Colonic mucosa (tissue), 4 donors: ENCODE results near the gene SLC16A6. TPM values are rescaled to one million over a fixed set of nuclear protein-coding genes. Genes with fewer than 3 reads are reported as not detected.

Experiments
- DNase-seq: peaks from one replicate; pipeline ENCODE4 v3.0.0-alpha.2; 2020
- H3K27ac ChIP-seq: fragments of 200-600 bp; one replicate; pipeline ENCODE4 v1.8.0; 2021
- H3K27me3 ChIP-seq: fragments of 200-600 bp; one replicate; pipeline ENCODE4 v1.8.0; 2021
- H3K36me3 ChIP-seq: fragments of 200-600 bp; one replicate; pipeline ENCODE4 v1.8.0; 2021
- H3K4me1 ChIP-seq: fragments of 200-600 bp; one replicate; pipeline ENCODE4 v1.8.0; 2021; ENCODE audit warnings: mild to moderate bottlenecking
- H3K4me3 ChIP-seq: fragments of 200-600 bp; one replicate; pipeline ENCODE4 v1.8.0; 2021
- H3K9ac ChIP-seq, 2 donors: one replicate each; pipeline ENCODE4 v1.7.0; 2013; ENCODE audit warnings: control low read depth in 2 of 2, low read depth in 2 of 2, low read length in 2 of 2
- H3K9me3 ChIP-seq: fragments of 200-600 bp; one replicate; pipeline ENCODE4 v1.8.0; 2021
- intact Hi-C: fragments of 100-400 bp; cut with DNase I; formaldehyde crosslinking; loops from one replicate; pipeline ENCODE4 v1.14.1; 2022
- total RNA-seq, 2 donors: library from RNA; stranded (reverse); fragmentation: NEBNext Ultra II Directional in 1 of 2; extraction: Animal tissue kit (Norgen Biotek cat#: 25700) in 1 of 2; gene quantifications; one replicate each; pipeline ENCODE4 v1.2.1, GENCODE V29; 2021
- TF ChIP-seq, protein P1 (sequence below): fragments of 200-600 bp; IDR thresholded peaks from one replicate; pipeline ENCODE4 v1.8.0; 2022; ENCODE audit warnings: antibody characterized with exemption, mild to moderate bottlenecking
- donor health status: healthy.
- donor health status: DM: no; HTN: no; CAD: no.
- donor health status: DM: no; HTN: no; CAD: no.

Gene SLC16A6
- total RNA-seq, 2 donors from 2014 or later = 0.15 to 0.19 TPM

DNA sequence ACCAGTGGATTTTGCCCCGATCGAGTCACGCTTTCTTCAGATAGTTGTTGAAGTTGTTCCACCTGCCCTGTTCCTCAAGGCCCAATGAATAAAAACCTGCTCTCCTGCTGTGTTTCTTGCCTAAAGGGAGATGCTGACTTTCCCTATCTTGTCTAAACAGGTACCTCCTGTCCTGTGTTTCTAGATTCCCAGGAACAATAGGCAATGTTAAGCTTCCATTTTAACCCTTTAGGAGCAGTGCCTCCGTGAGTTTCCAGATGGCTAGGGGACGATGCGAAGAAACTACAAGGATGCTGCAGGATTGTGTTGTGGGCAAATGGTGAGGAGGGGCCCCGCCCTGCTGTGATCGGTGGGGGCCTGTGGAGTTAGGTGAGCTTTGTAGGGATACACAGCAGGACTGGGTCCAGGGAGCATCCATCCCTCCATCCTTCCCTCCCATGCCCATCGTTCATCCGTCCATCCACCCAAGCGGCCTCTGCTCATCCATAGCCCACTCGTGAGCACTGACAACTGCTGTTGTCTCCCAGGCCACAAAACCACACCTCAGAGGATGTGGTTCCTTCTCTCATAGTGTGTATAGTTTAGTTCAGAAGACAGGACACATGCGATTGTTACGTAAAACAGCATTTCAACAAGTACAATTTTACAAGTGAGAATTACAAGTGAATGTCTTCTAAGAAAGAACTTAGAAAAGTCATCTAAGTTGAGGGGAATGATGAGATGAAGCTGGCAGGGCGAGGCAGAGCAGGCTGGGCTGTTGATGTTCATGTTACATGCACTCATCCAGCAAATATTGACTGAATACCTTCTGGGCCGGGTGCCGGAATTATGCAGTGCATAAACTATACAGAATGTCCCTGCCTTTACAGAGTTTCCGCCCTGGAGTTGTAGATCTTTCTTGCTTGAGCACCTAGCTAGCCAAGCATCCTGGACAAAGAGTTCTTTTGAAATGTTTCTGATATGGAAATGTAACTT, 5.6 kb upstream of the SLC16A6 start:
- H3K36me3 ChIP-seq = no peaks in the 10 kb centered on the region
- intact Hi-C loops = no loop called here
- peaks cover 3% of the 10 kb centered on the region for H3K4me1 ChIP-seq
- no peak overlapping the region for H3K27ac ChIP-seq
- peak; percentile 33 for DNase-seq
- no peak overlapping the region for H3K9ac ChIP-seq
- no peaks in the 10 kb centered on the region for H3K9me3 ChIP-seq
- peaks cover 26% of the 10 kb centered on the region for H3K27me3 ChIP-seq
- TF ChIP-seq, protein P1, sequence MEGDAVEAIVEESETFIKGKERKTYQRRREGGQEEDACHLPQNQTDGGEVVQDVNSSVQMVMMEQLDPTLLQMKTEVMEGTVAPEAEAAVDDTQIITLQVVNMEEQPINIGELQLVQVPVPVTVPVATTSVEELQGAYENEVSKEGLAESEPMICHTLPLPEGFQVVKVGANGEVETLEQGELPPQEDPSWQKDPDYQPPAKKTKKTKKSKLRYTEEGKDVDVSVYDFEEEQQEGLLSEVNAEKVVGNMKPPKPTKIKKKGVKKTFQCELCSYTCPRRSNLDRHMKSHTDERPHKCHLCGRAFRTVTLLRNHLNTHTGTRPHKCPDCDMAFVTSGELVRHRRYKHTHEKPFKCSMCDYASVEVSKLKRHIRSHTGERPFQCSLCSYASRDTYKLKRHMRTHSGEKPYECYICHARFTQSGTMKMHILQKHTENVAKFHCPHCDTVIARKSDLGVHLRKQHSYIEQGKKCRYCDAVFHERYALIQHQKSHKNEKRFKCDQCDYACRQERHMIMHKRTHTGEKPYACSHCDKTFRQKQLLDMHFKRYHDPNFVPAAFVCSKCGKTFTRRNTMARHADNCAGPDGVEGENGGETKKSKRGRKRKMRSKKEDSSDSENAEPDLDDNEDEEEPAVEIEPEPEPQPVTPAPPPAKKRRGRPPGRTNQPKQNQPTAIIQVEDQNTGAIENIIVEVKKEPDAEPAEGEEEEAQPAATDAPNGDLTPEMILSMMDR = no peak
- H3K4me3 ChIP-seq = no peak overlapping the region

DNA sequence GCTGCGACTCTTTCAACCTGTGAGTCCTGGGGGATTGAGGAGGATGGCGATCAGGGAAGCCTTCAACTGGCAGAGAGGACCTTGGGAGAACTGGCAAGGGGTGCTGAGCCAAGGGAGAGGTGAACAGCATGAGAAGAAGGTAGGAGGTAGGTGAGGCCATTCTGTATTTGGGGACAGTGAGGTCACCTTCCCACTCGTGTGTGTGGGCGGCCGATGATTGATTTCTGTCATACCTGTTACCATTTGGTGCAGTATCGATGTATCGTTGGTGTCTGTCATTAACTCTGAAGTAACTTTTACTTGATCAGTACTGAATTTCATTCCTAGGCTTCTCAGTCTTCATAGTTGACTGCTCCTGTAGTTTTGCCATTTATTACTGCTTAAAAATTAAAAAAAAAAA, 4.2 kb upstream of the SLC16A6 start:
- Histone ChIP-seq H3K4me3 (no peak overlapping the region), H3K27ac (no peak overlapping the region), H3K9ac (no peak overlapping the region), H3K9me3 (no peaks in the 10 kb centered on the region), H3K4me1 (peaks cover 8% of the 10 kb centered on the region), H3K27me3 (peaks cover 37% of the 10 kb centered on the region), H3K36me3 (no peaks in the 10 kb centered on the region)
- no peak for DNase-seq
- intact Hi-C loops = no loop called here
- TF ChIP-seq, protein P1 = no peak

DNA sequence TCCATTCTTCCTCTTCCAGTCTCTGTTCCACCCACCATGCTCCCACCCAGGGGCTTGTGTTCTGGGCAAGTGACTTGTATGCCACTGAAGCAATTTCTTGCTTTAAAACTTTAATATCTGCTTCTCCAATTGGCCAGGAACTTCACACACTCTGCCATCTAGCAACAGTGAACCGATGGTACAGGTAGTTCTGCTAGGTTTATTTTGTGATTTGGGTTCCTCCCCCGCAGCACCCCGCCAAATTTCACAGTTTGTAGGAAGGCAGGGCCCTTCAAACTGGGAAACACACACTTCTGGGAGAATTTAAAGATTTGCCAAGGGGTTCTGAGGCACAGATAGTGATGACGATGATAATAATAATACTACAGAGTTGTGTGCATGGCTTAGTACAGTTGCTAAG, 3.7 kb upstream of the SLC16A6 start:
- intact Hi-C loops = no loop called here
- Histone ChIP-seq H3K27ac (no peak overlapping the region), H3K27me3 (peaks cover 37% of the 10 kb centered on the region), H3K36me3 (no peaks in the 10 kb centered on the region), H3K9ac (no peak overlapping the region), H3K4me1 (peaks cover 8% of the 10 kb centered on the region), H3K9me3 (no peaks in the 10 kb centered on the region), H3K4me3 (no peak overlapping the region)
- TF ChIP-seq, protein P1 = no peak
- DNase-seq = no peak

DNA sequence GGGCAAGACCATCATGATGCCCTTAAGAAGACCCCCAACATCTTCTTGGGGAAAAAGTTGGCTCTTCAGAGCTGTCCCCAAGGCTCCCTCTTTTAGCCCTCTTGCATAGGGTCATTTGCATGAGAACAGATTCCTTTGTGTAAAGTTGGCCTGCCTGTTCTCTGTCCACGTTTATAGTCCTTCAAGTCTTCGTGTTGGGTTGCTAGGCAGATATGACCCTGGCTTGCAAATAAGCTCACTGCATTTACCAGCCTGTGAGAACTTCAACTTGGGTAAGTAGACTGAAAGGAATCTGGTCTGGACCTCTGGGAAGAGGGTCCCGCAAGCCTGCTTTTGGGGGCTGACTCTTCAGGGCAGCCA, 3.2 kb upstream of the SLC16A6 start:
- Histone ChIP-seq H3K4me3 (no peak overlapping the region), H3K36me3 (no peaks in the 10 kb centered on the region), H3K27me3 (peaks cover 37% of the 10 kb centered on the region), H3K4me1 (peaks cover 8% of the 10 kb centered on the region), H3K9me3 (no peaks in the 10 kb centered on the region), H3K9ac (no peak overlapping the region), H3K27ac (no peak overlapping the region)
- TF ChIP-seq, protein P1 = no peak
- intact Hi-C loops = no loop called here
- no peak for DNase-seq

DNA sequence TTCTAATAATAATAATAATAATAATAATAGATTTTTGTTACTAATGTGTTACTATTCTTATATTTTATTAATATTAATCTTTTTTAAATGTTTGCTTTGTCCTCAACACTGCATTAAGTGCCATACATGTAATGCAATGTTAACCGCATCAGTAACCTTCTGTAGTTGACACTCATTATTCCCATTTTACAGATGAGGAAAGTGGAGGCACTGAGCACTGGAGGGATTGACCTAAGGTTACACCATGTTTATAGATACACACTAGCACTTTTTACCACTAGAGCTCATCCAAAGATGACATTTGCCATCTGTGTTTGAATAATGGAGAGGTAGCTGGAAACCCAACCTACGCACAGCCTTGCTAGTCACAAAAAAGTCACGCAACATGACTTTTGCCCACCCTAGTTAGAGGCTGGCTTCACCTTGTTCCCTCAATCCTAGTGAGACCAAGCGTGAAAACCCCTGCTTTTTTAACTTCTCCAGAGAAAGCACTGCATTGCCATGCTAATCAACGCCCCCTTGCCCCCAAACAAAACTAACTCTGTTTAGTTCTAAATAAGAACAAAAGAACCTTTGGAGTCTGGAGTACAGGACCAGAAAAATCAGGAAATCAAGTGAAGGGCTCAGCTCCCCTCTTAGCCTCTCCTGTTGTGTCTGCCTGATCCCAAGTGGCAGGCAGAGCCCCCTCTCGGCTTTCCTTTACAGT, 2.7 kb upstream of the SLC16A6 start:
- Histone ChIP-seq H3K9me3 (no peaks in the 10 kb centered on the region), H3K27me3 (peaks cover 37% of the 10 kb centered on the region), H3K4me3 (no peak overlapping the region), H3K9ac (no peak overlapping the region), H3K27ac (no peak overlapping the region), H3K4me1 (peaks cover 8% of the 10 kb centered on the region), H3K36me3 (no peaks in the 10 kb centered on the region)
- intact Hi-C loops = no loop called here
- no peak for DNase-seq
- TF ChIP-seq, protein P1 = no peak
